ENCODE results near the gene PRKN.

The PRKN gene

GRCh38 chr6:162344646-162345010, 382.9 kb downstream of the PRKN start:
- no peak for TF ChIP-seq ZSCAN5A (tag by site-specific recombination; IDR thresholded peaks at IDR 0.05)
- no peak for TF ChIP-seq ZNF433 (tag by site-specific recombination; IDR thresholded peaks at IDR 0.05; ENCODE audit: low read depth)
- no peak for TF ChIP-seq ZNF580 (tag by site-specific recombination; IDR thresholded peaks at IDR 0.05)
- TF ChIP-seq ZNF645 (tag by site-specific recombination; IDR thresholded peaks at IDR 0.05): no peak
- TF ChIP-seq ZNF121 (tag by site-specific recombination; IDR thresholded peaks at IDR 0.05): no peak
- no peak for TF ChIP-seq HOXC10 (CRISPR knock-in tag; IDR thresholded peaks at IDR 0.05)
- no peak for TF ChIP-seq SCRT1 (tag by site-specific recombination; IDR thresholded peaks at IDR 0.05; ENCODE audit: borderline replicate concordance)
- TF ChIP-seq ZBTB6 (tag by site-specific recombination; IDR thresholded peaks at IDR 0.05): no peak
- no peak for TF ChIP-seq ZNF610 (tag by site-specific recombination; IDR thresholded peaks at IDR 0.05; ENCODE audit: borderline replicate concordance)
- H3K4me3 ChIP-seq (ENCODE audit: low read depth, low read length): no peak overlapping the region
- CTCF ChIA-PET: no interaction called here
- no peak overlapping the region for H3K27ac ChIP-seq (ENCODE audit: extremely low read depth, low read depth, low read length)
- H3K4me1 ChIP-seq (ENCODE audit: control insufficient read depth, insufficient read depth, low read length): no peaks in the 10 kb centered on the region
- no peaks in the 10 kb centered on the region for H3K9me3 ChIP-seq (ENCODE audit: control insufficient read depth, insufficient read depth, low read depth, low read length)
- no peaks in the 10 kb centered on the region for H3K36me3 ChIP-seq (ENCODE audit: control insufficient read depth in 2 of 2, insufficient read depth in 1 of 2, low read length in 2 of 2)
- POLR2A ChIA-PET: no interaction called here

GRCh38 chr6:162343936-162344645, 383.5 kb downstream of the PRKN start:
- Histone ChIP-seq H3K9me3 (ENCODE audit: control insufficient read depth, insufficient read depth, low read depth, low read length) (no peaks in the 10 kb centered on the region), H3K36me3 (ENCODE audit: control insufficient read depth in 2 of 2, insufficient read depth in 1 of 2, low read length in 2 of 2) (no peaks in the 10 kb centered on the region), H3K4me3 (ENCODE audit: low read depth, low read length) (no peak overlapping the region), H3K4me1 (ENCODE audit: control insufficient read depth, insufficient read depth, low read length) (no peaks in the 10 kb centered on the region), H3K27ac (ENCODE audit: extremely low read depth, low read depth, low read length) (no peak overlapping the region)
- ChIA-PET POLR2A (no interaction called here), CTCF (no interaction called here)
- TF ChIP-seq AEBP2 (tag by site-specific recombination; IDR thresholded peaks at IDR 0.05; ENCODE audit: borderline replicate concordance) (no peak), KLF10 (tag by site-specific recombination; IDR thresholded peaks at IDR 0.05) (no peak), ZNF558 (tag by site-specific recombination; IDR thresholded peaks at IDR 0.05) (no peak), ZNF184 (tag by site-specific recombination; IDR thresholded peaks at IDR 0.05) (no peak), ZNF274 (IDR thresholded peaks at IDR 0.05; ENCODE audit: low read length) (no peak), ZNF274 (tag by site-specific recombination; IDR thresholded peaks at IDR 0.05; ENCODE audit: borderline replicate concordance) (no peak), ZNF580 (tag by site-specific recombination; IDR thresholded peaks at IDR 0.05) (no peak), KLF17 (tag by site-specific recombination; IDR thresholded peaks at IDR 0.05) (no peak), ZNF76 (tag by site-specific recombination; IDR thresholded peaks at IDR 0.05; ENCODE audit: borderline replicate concordance, low read depth) (no peak), ZNF18 (tag by site-specific recombination; IDR thresholded peaks at IDR 0.05) (no peak), ZNF626 (tag by site-specific recombination; IDR thresholded peaks at IDR 0.05) (no peak), ZNF664 (tag by site-specific recombination; IDR thresholded peaks at IDR 0.05) (no peak), ZBTB20 (tag by site-specific recombination; IDR thresholded peaks at IDR 0.05) (no peak), ZNF155 (tag by site-specific recombination; IDR thresholded peaks at IDR 0.05) (no peak), ZNF585B (tag by site-specific recombination; IDR thresholded peaks at IDR 0.05) (no peak), ZNF112 (tag by site-specific recombination; IDR thresholded peaks at IDR 0.05) (no peak), HOXC10 (CRISPR knock-in tag; IDR thresholded peaks at IDR 0.05) (no peak), ZNF654 (tag by site-specific recombination; IDR thresholded peaks at IDR 0.05; ENCODE audit: low read depth) (no peak)
